DOHH2 (cell line): Measurements from ENCODE around the gene ZNF236.

ENCODE experiments used
- CTCF ChIP-seq: fragments of 200-600 bp; sonication (generic); IDR thresholded peaks from one replicate; pipeline ENCODE4 v1.5.1; 2014; ENCODE audit warnings: antibody characterized with exemption, mild to moderate bottlenecking, low read depth, low read length; ENCODE audit not compliant: poor library complexity, severe bottlenecking
- EZH2phosphoT487 ChIP-seq: fragments of 200-600 bp; sonication (generic); IDR thresholded peaks from 2 replicates; pipeline ENCODE4 v1.6.1; 2017; ENCODE audit warnings: borderline replicate concordance, mild to moderate bottlenecking, antibody characterized with exemption, low read length, moderate library complexity, mixed read lengths

DNA sequence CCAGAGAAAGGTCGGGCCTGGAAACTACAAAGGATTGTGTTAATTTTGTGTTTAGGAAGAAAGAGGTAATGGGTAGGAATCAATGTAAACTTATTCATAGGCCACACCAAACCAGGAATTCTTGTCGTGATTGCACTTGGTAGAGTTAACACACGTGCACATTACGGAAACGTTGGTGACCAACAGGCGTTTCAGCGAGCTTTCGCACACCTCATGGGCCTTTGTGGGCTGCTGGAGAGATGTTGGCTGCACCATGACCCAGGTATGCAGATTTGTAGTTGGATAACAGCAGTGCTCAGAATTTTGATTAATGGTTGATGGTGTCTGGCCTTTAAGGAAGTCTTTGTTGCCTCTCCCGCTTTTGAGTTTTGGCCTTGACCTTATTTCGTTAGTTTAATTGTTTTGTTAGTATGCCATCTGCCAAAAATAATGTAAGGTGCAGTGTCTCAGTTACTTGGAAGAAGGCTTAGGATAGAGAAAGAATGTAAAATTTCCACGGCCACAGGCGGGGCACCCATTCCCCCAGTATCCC is 1.9 kb downstream of the ZNF236 start:
- TF ChIP-seq CTCF (no peak), EZH2phosphoT487 (no peak)
